GM23248 (cell line): ENCODE data around the gene CCDC86. TPM values are rescaled to one million over a fixed set of nuclear protein-coding genes. Genes with fewer than 3 reads are reported as not detected.

Source experiments
- DNase-seq: peaks from one replicate; pipeline ENCODE4 v3.0.0-alpha.2; 2015
- H2AFZ ChIP-seq: fragments of 200-600 bp; sonication (generic); 2 replicates; pipeline ENCODE4 v1.6.1; 2016; ENCODE audit warnings: antibody characterized with exemption
- H3F3A ChIP-seq: fragments of 200-600 bp; sonication (generic); 2 replicates; pipeline ENCODE4 v1.6.1; 2016; ENCODE audit warnings: mild to moderate bottlenecking, antibody characterized with exemption, mixed run types; ENCODE audit not compliant: insufficient read depth
- H3K27ac ChIP-seq: fragments of 200-600 bp; sonication (generic); 2 replicates; pipeline ENCODE4 v1.5.1; 2016; ENCODE audit warnings: mild to moderate bottlenecking
- H3K27me3 ChIP-seq: fragments of 200-600 bp; sonication (generic); replicated peaks from 2 replicates; pipeline ENCODE4 v1.6.1; 2016; ENCODE audit warnings: mild to moderate bottlenecking; ENCODE audit not compliant: insufficient read depth
- H3K36me3 ChIP-seq: fragments of 200-600 bp; sonication (generic); 2 replicates; pipeline ENCODE4 v1.6.1; 2016; ENCODE audit warnings: low read depth, mild to moderate bottlenecking
- H3K4me1 ChIP-seq: fragments of 200-600 bp; sonication (generic); 2 replicates; pipeline ENCODE4 v1.6.1; 2016; ENCODE audit warnings: mild to moderate bottlenecking; ENCODE audit not compliant: insufficient read depth
- H3K4me2 ChIP-seq: fragments of 200-600 bp; sonication (generic); one replicate; pipeline ENCODE4 v1.6.1; 2016; ENCODE audit warnings: mild to moderate bottlenecking; ENCODE audit not compliant: unreplicated experiment
- H3K4me3 ChIP-seq: fragments of 200-600 bp; sonication (generic); 2 replicates; pipeline ENCODE4 v1.5.1; 2016; ENCODE audit warnings: mild to moderate bottlenecking
- H3K79me2 ChIP-seq: fragments of 200-600 bp; sonication (generic); 2 replicates; pipeline ENCODE4 v1.6.1; 2016; ENCODE audit warnings: mild to moderate bottlenecking; ENCODE audit not compliant: insufficient read depth
- H3K9ac ChIP-seq: fragments of 200-600 bp; sonication (generic); 2 replicates; pipeline ENCODE4 v1.6.1; 2016; ENCODE audit warnings: mild to moderate bottlenecking
- H3K9me2 ChIP-seq: fragments of 200-600 bp; sonication (generic); 2 replicates; pipeline ENCODE4 v1.6.1; 2016; ENCODE audit warnings: mixed run types, mild to moderate bottlenecking, moderate library complexity; ENCODE audit not compliant: insufficient read depth
- H3K9me3 ChIP-seq: fragments of 200-600 bp; sonication (generic); one replicate; pipeline ENCODE4 v1.6.1; 2017; ENCODE audit warnings: low read depth
- H4K20me1 ChIP-seq: fragments of 200-600 bp; sonication (generic); 2 replicates; pipeline ENCODE4 v1.6.0; 2016; ENCODE audit not compliant: insufficient read depth
- EZH2 ChIP-seq: fragments of 200-600 bp; sonication (generic); IDR thresholded peaks from 2 replicates; pipeline ENCODE4 v1.6.1; 2018; ENCODE audit warnings: antibody characterized with exemption, mild to moderate bottlenecking; ENCODE audit not compliant: insufficient read depth, poor library complexity, severe bottlenecking
- EZH2phosphoT487 ChIP-seq: fragments of 200-600 bp; sonication (generic); IDR thresholded peaks from 2 replicates; pipeline ENCODE4 v1.6.1; 2018; ENCODE audit warnings: antibody characterized with exemption, moderate library complexity, mild to moderate bottlenecking, low read depth; ENCODE audit not compliant: insufficient read depth
- WGBS, 2 experiments: methylation state at CpG; one replicate each; pipeline ENCODE4 v1.1.6; 2015 to 2017; ENCODE audit warnings: low lambda C conversion rate in 2 of 2, low coverage in 1 of 2; ENCODE audit errors: missing lambda C conversion rate in 2 of 2; 5-methylcytosine and 5-hydroxymethylcytosine counted together
- in situ Hi-C: fragments of 300-500 bp; cut with MboI; formaldehyde crosslinking; loops from 2 replicates; pipeline ENCODE4 v1.15.0; 2020
- polyA plus RNA-seq: library from polyadenylated mRNA; unstranded; fragments of >200 nt; fragmentation: Nextera tagmentation; extraction: Ambion mirVana; gene quantifications from 2 replicates; pipeline ENCODE4 v1.2.1, GENCODE V29; 2016
- total RNA-seq: library from RNA; depleted of rRNA; stranded (reverse); fragments of >200 nt; shearing (Covaris generic); gene quantifications from 2 replicates; pipeline ENCODE4 v1.2.3, GENCODE V29; 2014

The CCDC86 gene
- total and polyA plus RNA-seq, 2 experiments from 2014 or later: 10.7 to 37.6 TPM

DNA sequence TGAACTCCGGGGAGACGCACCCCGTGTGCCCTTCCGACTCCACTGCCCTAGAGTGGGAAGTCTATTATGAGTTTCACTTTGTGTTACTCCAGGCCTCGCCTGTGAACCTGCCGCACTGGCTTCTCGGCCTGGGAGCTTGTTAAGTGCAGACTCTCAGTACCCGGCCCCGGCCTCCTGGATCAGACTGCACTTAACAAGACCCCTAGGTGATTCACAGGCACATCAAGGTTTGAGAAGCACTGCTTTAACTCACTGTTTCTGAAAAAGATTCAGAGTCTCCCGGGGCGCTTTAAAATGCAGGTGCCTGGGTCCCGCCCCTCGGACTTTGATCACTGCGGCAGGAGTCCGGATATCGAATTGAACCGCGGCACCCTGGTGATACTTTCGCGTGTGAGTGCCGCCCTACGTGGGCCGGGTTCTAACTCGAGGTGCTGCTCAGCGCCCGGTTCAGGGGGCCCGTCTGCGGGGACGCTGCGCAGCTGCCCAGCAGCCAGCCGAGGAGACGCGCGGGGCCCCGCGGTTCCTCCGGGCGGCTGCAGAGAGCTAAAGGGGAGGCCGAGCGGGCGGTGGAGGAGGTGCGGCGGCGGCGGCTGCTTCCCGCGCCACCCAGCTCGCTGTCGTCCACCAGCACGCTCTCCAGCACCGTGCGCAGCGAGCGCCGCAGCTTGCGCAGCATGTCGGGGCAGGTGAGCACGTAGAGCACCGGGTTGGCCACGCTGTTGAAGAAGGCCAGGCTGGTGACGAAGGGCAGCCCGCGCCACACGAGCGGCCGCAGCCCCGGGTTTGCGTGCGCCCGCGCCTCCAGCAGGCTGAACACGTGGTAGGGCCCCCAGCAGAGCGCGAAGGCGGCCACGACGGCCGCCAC is 10.4 kb downstream of the CCDC86 start:
- Histone ChIP-seq H3F3A (no peaks in the 10 kb centered on the region), H3K9me3 (no peaks in the 10 kb centered on the region), H3K4me1 (no peaks in the 10 kb centered on the region), H2AFZ (no peak overlapping the region), H3K27me3 (no peaks in the 10 kb centered on the region), H4K20me1 (no peaks in the 10 kb centered on the region), H3K9me2 (no peaks in the 10 kb centered on the region), H3K4me3 (no peak overlapping the region), H3K79me2 (peaks cover 1% of the 10 kb centered on the region; the same call in 1 of the 2 replicates), H3K9ac (no peak overlapping the region), H3K27ac (no peak overlapping the region), H3K4me2 (no peak overlapping the region), H3K36me3 (no peaks in the 10 kb centered on the region; the same call in 1 of the 2 replicates)
- TF ChIP-seq EZH2phosphoT487: no peak
- in situ Hi-C loops: no loop called here
- DNase-seq: no peak
- 77 to 85% methylated on average over 49 to 78 of the region's 78 CpGs for WGBS, 2 experiments

GRCh38 chr11:60852982-60853950 is 11.4 kb downstream of the CCDC86 start:
- H3K36me3 ChIP-seq: no peaks in the 10 kb centered on the region; the same call in 1 of the 2 replicates
- DNase-seq: no peak
- no peak overlapping the region for H3K27ac ChIP-seq
- WGBS, 2 experiments: 89% methylated on average over 62 to 66 of the region's 68 CpGs
- no peak overlapping the region for H3K4me3 ChIP-seq
- no peaks in the 10 kb centered on the region for H4K20me1 ChIP-seq
- in situ Hi-C loops: no loop called here
- no peak overlapping the region for H3K9ac ChIP-seq
- H3F3A ChIP-seq: no peaks in the 10 kb centered on the region
- H3K4me2 ChIP-seq: no peak overlapping the region
- no peaks in the 10 kb centered on the region for H3K9me2 ChIP-seq
- H2AFZ ChIP-seq: no peak overlapping the region
- no peaks in the 10 kb centered on the region for H3K79me2 ChIP-seq
- H3K9me3 ChIP-seq: no peaks in the 10 kb centered on the region
- H3K27me3 ChIP-seq: no peaks in the 10 kb centered on the region
- H3K4me1 ChIP-seq: no peaks in the 10 kb centered on the region
- no peak for TF ChIP-seq EZH2phosphoT487
- TF ChIP-seq EZH2: no peak

GRCh38 chr11:60854140-60854846 is 12.4 kb downstream of the CCDC86 start:
- no peaks in the 10 kb centered on the region for H3K9me3 ChIP-seq
- H2AFZ ChIP-seq: no peak overlapping the region
- 84 to 89% methylated on average over 8 of the region's 8 CpGs for WGBS, 2 experiments
- H3K79me2 ChIP-seq: no peaks in the 10 kb centered on the region
- no peak overlapping the region for H3K4me2 ChIP-seq
- in situ Hi-C loops: no loop called here
- no peaks in the 10 kb centered on the region for H3K27me3 ChIP-seq
- DNase-seq: no peak
- H4K20me1 ChIP-seq: no peaks in the 10 kb centered on the region
- no peaks in the 10 kb centered on the region for H3K9me2 ChIP-seq
- no peaks in the 10 kb centered on the region; the same call in 1 of the 2 replicates for H3K36me3 ChIP-seq
- no peak overlapping the region for H3K27ac ChIP-seq
- H3K4me1 ChIP-seq: no peaks in the 10 kb centered on the region
- no peak overlapping the region for H3K4me3 ChIP-seq
- H3K9ac ChIP-seq: no peak overlapping the region
- no peaks in the 10 kb centered on the region for H3F3A ChIP-seq
- no peak for TF ChIP-seq EZH2phosphoT487
- no peak for TF ChIP-seq EZH2
